Smooth muscle cell (in vitro differentiated cells): Measurements from ENCODE around the gene GPC6. TPM values are rescaled to one million over a fixed set of nuclear protein-coding genes. Genes with fewer than 3 reads are reported as not detected.

Source experiments
- DNase-seq: peaks from one replicate; lab custom pipeline; 2025; ENCODE audit not compliant: unreplicated experiment; lab: John Stamatoyannopoulos, UW
- H2AFZ ChIP-seq: fragments of 200-600 bp; sonication (generic); 2 replicates; pipeline ENCODE4 v1.6.0; 2016; ENCODE audit warnings: antibody characterized with exemption, low read depth, mild to moderate bottlenecking
- H3F3A ChIP-seq: fragments of 200-600 bp; sonication (generic); 2 replicates; pipeline ENCODE4 v1.6.0; 2017; ENCODE audit warnings: antibody characterized with exemption, low read depth
- H3K27ac ChIP-seq: fragments of 200-600 bp; sonication (generic); 2 replicates; pipeline ENCODE4 v1.5.1; 2016; ENCODE audit warnings: low read depth, mild to moderate bottlenecking
- H3K27me3 ChIP-seq: fragments of 200-600 bp; sonication (generic); 2 replicates; pipeline ENCODE4 v1.6.1; 2016; ENCODE audit warnings: low read depth, mild to moderate bottlenecking
- H3K36me3 ChIP-seq: fragments of 200-600 bp; sonication (generic); 2 replicates; pipeline ENCODE4 v1.5.1; 2016; ENCODE audit warnings: low read depth
- H3K4me1 ChIP-seq: fragments of 200-600 bp; sonication (generic); 2 replicates; pipeline ENCODE4 v1.5.1; 2016; ENCODE audit warnings: low read depth
- H3K4me2 ChIP-seq: fragments of 200-600 bp; sonication (generic); 2 replicates; pipeline ENCODE4 v1.6.0; 2016; ENCODE audit warnings: mild to moderate bottlenecking
- H3K4me3 ChIP-seq: fragments of 200-600 bp; sonication (generic); 2 replicates; pipeline ENCODE4 v1.5.1; 2016; ENCODE audit warnings: mild to moderate bottlenecking
- H3K79me2 ChIP-seq: fragments of 200-600 bp; sonication (generic); 2 replicates; pipeline ENCODE4 v1.6.0; 2016; ENCODE audit warnings: low read depth, mild to moderate bottlenecking
- H3K9ac ChIP-seq: fragments of 200-600 bp; sonication (generic); 2 replicates; pipeline ENCODE4 v1.6.0; 2016; ENCODE audit warnings: low read depth
- H3K9me3 ChIP-seq: fragments of 200-600 bp; sonication (generic); replicated peaks from 2 replicates; pipeline ENCODE4 v1.5.1; 2016; ENCODE audit warnings: low read depth
- H4K20me1 ChIP-seq: fragments of 200-600 bp; sonication (generic); 2 replicates; pipeline ENCODE4 v1.6.0; 2016; ENCODE audit warnings: low read depth
- CTCF ChIP-seq: fragments of 200-600 bp; sonication (generic); IDR thresholded peaks from 2 replicates; pipeline ENCODE4 v1.5.1; 2017; ENCODE audit warnings: borderline replicate concordance, mild to moderate bottlenecking, antibody characterized with exemption; ENCODE audit not compliant: insufficient read depth, poor library complexity, severe bottlenecking
- WGBS: methylation state at CpG from one replicate; pipeline ENCODE4 v1.1.7; 2016; ENCODE audit warnings: low lambda C conversion rate; 5-methylcytosine and 5-hydroxymethylcytosine counted together
- polyA plus RNA-seq: library from polyadenylated mRNA; unstranded; fragments of >200 nt; fragmentation: Nextera tagmentation; extraction: Ambion mirVana; gene quantifications from 2 replicates; pipeline ENCODE4 v1.2.1, GENCODE V29; 2016
- total RNA-seq: library from RNA; depleted of rRNA; stranded (reverse); fragments of >200 nt; gene quantifications from 2 replicates; pipeline ENCODE4 v1.2.3, GENCODE V29; 2014

GPC6 gene
- total and polyA plus RNA-seq, 2 experiments from 2014 or later: 19.7 to 68.5 TPM

DNA sequence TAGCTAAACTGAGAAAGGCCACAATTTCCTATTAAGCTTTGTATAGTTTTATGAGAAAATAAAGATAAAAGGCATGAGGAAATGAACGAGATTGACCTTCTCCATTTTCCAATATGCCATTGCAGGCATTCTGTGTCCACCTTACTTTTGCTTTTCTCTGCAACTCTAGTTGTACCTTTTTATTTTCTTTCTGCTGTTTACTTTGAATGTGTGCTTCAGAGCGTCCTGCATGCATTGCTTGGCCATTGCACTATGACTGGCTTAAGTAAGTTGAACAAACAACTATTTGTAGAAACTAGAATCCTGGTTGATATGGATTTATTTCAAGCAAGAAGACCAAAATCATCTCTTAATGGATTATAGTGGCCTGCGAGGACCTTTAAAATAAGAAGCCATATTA, 510.3 kb downstream of the GPC6 start:
- TF ChIP-seq CTCF: no peak
- Histone ChIP-seq H3F3A (no peaks in the 10 kb centered on the region), H3K27me3 (no peaks in the 10 kb centered on the region), H3K79me2 (no peaks in the 10 kb centered on the region), H3K4me3 (no peak overlapping the region), H4K20me1 (no peaks in the 10 kb centered on the region), H3K36me3 (no peaks in the 10 kb centered on the region), H3K4me1 (no peaks in the 10 kb centered on the region), H3K9me3 (no peaks in the 10 kb centered on the region), H3K4me2 (no peak overlapping the region), H2AFZ (no peak overlapping the region), H3K27ac (no peak overlapping the region), H3K9ac (no peak overlapping the region)
- WGBS: 93% methylated on average over 3 of the region's 3 CpGs
- DNase-seq: no peak

DNA sequence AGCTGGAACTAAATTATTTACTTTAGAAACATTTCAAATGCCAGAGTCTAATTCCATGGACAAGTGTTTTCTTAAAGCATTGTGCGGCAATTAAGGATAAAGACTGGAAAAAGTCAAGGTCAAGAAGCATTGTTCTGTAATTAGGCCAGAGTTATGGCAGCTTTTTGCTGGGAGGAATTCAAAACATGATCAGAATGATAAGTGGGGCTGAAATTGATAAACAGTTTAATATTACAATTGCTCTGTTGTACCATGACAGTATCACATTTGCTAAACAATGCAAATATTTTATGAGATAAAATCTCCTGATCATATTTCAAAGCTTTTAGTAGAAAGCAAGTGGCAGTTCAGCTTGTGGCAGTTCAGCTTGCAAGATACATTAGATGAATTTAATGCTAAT, 513.7 kb downstream of the GPC6 start:
- TF ChIP-seq CTCF: no peak
- Histone ChIP-seq H3K9ac (no peak overlapping the region), H3K4me3 (no peak overlapping the region), H3K27ac (no peak overlapping the region), H2AFZ (no peak overlapping the region), H3K4me1 (no peaks in the 10 kb centered on the region), H3K4me2 (no peak overlapping the region), H3K9me3 (no peaks in the 10 kb centered on the region), H3K79me2 (no peaks in the 10 kb centered on the region), H3K27me3 (no peaks in the 10 kb centered on the region), H3F3A (no peaks in the 10 kb centered on the region), H3K36me3 (no peaks in the 10 kb centered on the region), H4K20me1 (no peaks in the 10 kb centered on the region)
- DNase-seq: no peak
- 83% methylated on average over 1 of the region's 1 CpG for WGBS

- 97% methylated on average over 5 of the region's 5 CpGs for WGBS
- DNase-seq: no peak
- H3K4me1 ChIP-seq: no peaks in the 10 kb centered on the region
- no peak overlapping the region for H2AFZ ChIP-seq
- no peaks in the 10 kb centered on the region for H3K79me2 ChIP-seq
- no peaks in the 10 kb centered on the region for H3F3A ChIP-seq
- no peak overlapping the region for H3K4me3 ChIP-seq
- no peaks in the 10 kb centered on the region for H3K27me3 ChIP-seq
- no peak overlapping the region for H3K4me2 ChIP-seq
- no peaks in the 10 kb centered on the region for H3K9me3 ChIP-seq
- no peak for TF ChIP-seq CTCF
- H4K20me1 ChIP-seq: no peaks in the 10 kb centered on the region
- H3K9ac ChIP-seq: no peak overlapping the region
- no peak overlapping the region for H3K27ac ChIP-seq
- H3K36me3 ChIP-seq: no peaks in the 10 kb centered on the region
Measured at GRCh38 chr13:93744033-93744432, 517.4 kb downstream of the GPC6 start.

GRCh38 chr13:93744886-93745285, 518.3 kb downstream of the GPC6 start:
- H3K9me3 ChIP-seq: no peaks in the 10 kb centered on the region
- no peak for TF ChIP-seq CTCF
- no peak overlapping the region for H2AFZ ChIP-seq
- no peak overlapping the region for H3K27ac ChIP-seq
- H3K9ac ChIP-seq: no peak overlapping the region
- no peak overlapping the region for H3K4me2 ChIP-seq
- H4K20me1 ChIP-seq: no peaks in the 10 kb centered on the region
- no peaks in the 10 kb centered on the region for H3K4me1 ChIP-seq
- H3K4me3 ChIP-seq: no peak overlapping the region
- no peaks in the 10 kb centered on the region for H3K36me3 ChIP-seq
- no peak for DNase-seq
- H3K27me3 ChIP-seq: no peaks in the 10 kb centered on the region
- 83% methylated on average over 1 of the region's 1 CpG for WGBS
- H3F3A ChIP-seq: no peaks in the 10 kb centered on the region
- no peaks in the 10 kb centered on the region for H3K79me2 ChIP-seq
